ENCODE results near the gene A2ML1. TPM values are rescaled to one million over a fixed set of nuclear protein-coding genes. Genes with fewer than 3 reads are reported as not detected.

The A2ML1 gene
- total RNA-seq = 0.07 and 3.1 TPM in 2 replicates

GRCh38 chr12:8822298-8822697 is at the start of gene A2ML1:
A2ML1 (plus strand) TSS chr12:8822621; CDS start chr12:8822652, 31 bp downstream.
- no peaks in the 10 kb centered on the region for H3K27me3 ChIP-seq (ENCODE audit: control insufficient read depth, insufficient read depth, low read length)
- DNase-seq (ENCODE audit: low read depth) = no peak
- TF ChIP-seq, protein P1, sequence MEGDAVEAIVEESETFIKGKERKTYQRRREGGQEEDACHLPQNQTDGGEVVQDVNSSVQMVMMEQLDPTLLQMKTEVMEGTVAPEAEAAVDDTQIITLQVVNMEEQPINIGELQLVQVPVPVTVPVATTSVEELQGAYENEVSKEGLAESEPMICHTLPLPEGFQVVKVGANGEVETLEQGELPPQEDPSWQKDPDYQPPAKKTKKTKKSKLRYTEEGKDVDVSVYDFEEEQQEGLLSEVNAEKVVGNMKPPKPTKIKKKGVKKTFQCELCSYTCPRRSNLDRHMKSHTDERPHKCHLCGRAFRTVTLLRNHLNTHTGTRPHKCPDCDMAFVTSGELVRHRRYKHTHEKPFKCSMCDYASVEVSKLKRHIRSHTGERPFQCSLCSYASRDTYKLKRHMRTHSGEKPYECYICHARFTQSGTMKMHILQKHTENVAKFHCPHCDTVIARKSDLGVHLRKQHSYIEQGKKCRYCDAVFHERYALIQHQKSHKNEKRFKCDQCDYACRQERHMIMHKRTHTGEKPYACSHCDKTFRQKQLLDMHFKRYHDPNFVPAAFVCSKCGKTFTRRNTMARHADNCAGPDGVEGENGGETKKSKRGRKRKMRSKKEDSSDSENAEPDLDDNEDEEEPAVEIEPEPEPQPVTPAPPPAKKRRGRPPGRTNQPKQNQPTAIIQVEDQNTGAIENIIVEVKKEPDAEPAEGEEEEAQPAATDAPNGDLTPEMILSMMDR (IDR thresholded peaks at IDR 0.05; ENCODE audit: insufficient read depth, low read length, poor library complexity, severe bottlenecking) = no peak
- no peaks in the 10 kb centered on the region for H3K36me3 ChIP-seq (ENCODE audit: control insufficient read depth, insufficient read depth, low read length)
- no peak within 1 kb of the TSS for H3K4me3 ChIP-seq (ENCODE audit: low read depth, low read length)

- no peak for DNase-seq (ENCODE audit: low read depth)
- no peaks in the 10 kb centered on the region for H3K36me3 ChIP-seq (ENCODE audit: control insufficient read depth, insufficient read depth, low read length)
These were observed 49.0 kb upstream of the A2ML1 start for GRCh38 chr12:8773461-8773860.

DNA sequence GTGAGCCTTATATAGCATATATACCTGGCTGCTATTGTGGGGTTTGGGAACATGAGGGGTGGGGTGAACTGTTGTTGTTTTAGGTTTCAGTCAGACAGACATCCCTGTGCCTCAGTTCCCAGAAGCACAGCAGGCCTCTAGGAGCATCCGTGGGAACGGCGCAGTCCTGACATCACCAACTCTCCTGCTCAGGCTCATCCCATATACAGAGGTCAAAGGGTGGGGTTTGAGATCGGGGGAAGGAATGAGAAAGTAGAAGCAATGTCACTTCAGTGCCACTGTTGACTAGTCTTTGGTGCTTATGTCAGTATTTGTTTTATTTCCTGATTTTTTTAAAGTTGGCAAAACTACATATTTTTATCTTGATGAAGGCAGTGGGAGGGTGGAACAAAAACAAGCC is 43.1 kb upstream of the A2ML1 start:
- DNase-seq (ENCODE audit: low read depth) = no peak
- no peaks in the 10 kb centered on the region for H3K36me3 ChIP-seq (ENCODE audit: control insufficient read depth, insufficient read depth, low read length)
- H3K4me3 ChIP-seq (ENCODE audit: low read depth, low read length) = no peak overlapping the region
- TF ChIP-seq, protein P1 (IDR thresholded peaks at IDR 0.05; ENCODE audit: insufficient read depth, low read length, poor library complexity, severe bottlenecking) = no peak
- H3K27me3 ChIP-seq (ENCODE audit: control insufficient read depth, insufficient read depth, low read length) = no peaks in the 10 kb centered on the region

More at GRCh38 chr12:8773461-8773860, 49.0 kb upstream of the A2ML1 start:
- TF ChIP-seq, protein P1 (IDR thresholded peaks at IDR 0.05; ENCODE audit: insufficient read depth, low read length, poor library complexity, severe bottlenecking) = no peak
- H3K4me3 ChIP-seq (ENCODE audit: low read depth, low read length) = no peak overlapping the region
- H3K27me3 ChIP-seq (ENCODE audit: control insufficient read depth, insufficient read depth, low read length) = no peaks in the 10 kb centered on the region

DNA sequence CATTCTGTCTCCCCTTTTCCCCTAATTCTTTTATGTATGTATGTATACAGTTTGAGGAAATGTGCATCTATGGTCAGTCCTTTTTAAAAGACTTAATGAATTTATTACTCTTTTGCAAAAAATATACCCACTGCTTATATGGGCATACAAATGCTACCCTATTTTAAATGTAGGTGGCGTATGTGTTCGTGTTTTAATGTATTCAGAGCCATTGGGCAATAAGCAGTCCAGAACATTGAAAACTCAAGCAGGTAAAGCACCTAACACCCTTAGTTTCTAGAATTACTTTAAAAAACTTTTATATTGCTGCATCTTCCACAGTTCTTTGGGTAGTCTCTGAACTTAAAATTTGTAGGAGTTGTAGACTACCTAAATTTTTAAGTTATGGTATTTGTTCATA is 42.6 kb upstream of the A2ML1 start:
- H3K36me3 ChIP-seq (ENCODE audit: control insufficient read depth, insufficient read depth, low read length) = no peaks in the 10 kb centered on the region
- no peak overlapping the region for H3K4me3 ChIP-seq (ENCODE audit: low read depth, low read length)
- H3K27me3 ChIP-seq (ENCODE audit: control insufficient read depth, insufficient read depth, low read length) = no peaks in the 10 kb centered on the region
- no peak for DNase-seq (ENCODE audit: low read depth)
- TF ChIP-seq, protein P1 (IDR thresholded peaks at IDR 0.05; ENCODE audit: insufficient read depth, low read length, poor library complexity, severe bottlenecking) = no peak

DNA sequence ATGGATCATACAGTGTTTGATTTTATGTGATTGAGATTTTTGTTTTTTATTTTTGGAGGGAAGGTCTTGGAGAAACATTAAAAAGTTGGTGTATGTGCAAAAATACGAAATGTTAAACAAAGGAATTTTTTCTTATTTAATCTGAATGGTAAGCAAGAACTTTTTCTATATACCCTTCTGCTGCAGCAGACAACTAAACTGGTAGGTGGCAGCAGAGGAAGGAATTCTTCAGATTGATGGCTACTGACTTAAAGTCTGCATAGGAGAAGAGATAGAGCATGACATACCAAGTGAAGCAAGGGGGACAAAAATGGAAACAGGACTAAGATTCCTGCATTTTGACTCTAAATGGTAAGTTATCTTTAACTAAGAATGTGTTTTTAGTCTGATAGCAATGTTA is 42.0 kb upstream of the A2ML1 start:
- no peaks in the 10 kb centered on the region for H3K27me3 ChIP-seq (ENCODE audit: control insufficient read depth, insufficient read depth, low read length)
- no peaks in the 10 kb centered on the region for H3K36me3 ChIP-seq (ENCODE audit: control insufficient read depth, insufficient read depth, low read length)
- no peak overlapping the region for H3K4me3 ChIP-seq (ENCODE audit: low read depth, low read length)
- DNase-seq (ENCODE audit: low read depth) = no peak
- TF ChIP-seq, protein P1 (IDR thresholded peaks at IDR 0.05; ENCODE audit: insufficient read depth, low read length, poor library complexity, severe bottlenecking) = peak; percentile 52

DNA sequence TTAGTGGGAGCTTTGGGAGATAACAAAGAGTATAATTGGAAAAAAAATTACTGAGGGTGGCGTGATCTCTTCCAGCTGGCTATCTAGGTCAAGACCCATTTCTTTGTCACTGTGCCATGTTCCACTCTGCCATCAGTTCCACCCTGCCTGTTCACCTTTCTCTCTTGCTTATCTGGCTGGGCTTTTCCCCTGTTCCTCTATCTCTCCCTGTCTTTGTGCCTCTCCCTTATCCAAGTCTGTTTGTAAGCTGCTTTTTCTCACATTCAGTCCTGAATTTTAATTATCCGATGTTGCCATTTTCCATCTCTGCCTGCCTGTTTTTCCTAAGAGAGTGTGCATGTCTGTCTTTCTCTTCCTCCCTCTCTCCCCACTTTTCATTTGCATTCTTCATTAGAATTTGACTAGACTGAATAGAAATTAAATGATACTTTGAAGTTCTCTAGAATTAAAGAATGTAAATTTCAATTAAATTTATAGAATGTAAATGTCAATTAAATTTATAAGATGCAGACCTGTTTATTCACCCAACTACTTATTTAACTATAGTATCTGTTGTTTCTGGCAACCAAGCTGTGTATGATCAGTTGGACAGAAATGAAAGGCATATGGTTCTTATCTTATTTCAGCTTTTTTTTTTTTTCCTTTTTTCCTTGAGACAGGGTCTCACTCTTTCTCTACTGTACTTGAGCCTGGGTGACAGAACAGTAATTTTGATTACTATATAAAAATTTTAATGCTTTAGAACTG is 40.9 kb upstream of the A2ML1 start:
- H3K27me3 ChIP-seq (ENCODE audit: control insufficient read depth, insufficient read depth, low read length) = no peaks in the 10 kb centered on the region
- no peak overlapping the region for H3K4me3 ChIP-seq (ENCODE audit: low read depth, low read length)
- H3K36me3 ChIP-seq (ENCODE audit: control insufficient read depth, insufficient read depth, low read length) = no peaks in the 10 kb centered on the region
- DNase-seq (ENCODE audit: low read depth) = no peak
- TF ChIP-seq, protein P1 (IDR thresholded peaks at IDR 0.05; ENCODE audit: insufficient read depth, low read length, poor library complexity, severe bottlenecking) = no peak

Measured in kidney epithelial cell (primary cell).